ENCODE measurements around the gene REEP1. TPM values are rescaled to one million over a fixed set of nuclear protein-coding genes. Genes with fewer than 3 reads are reported as not detected.

The REEP1 gene
- total RNA-seq, 2 donors from 2014 or later: 4.0 to 5.4 TPM

- no peak overlapping the region for H3K27ac ChIP-seq
- 86 to 87% methylated on average over 5 to 6 of the region's 6 CpGs for WGBS, 2 donors
- H3K36me3 ChIP-seq (replicated peaks in 1 of 2; ENCODE audit: insufficient read depth in 1 of 2, low read depth in 2 of 2): no peaks in the 10 kb centered on the region
- TF ChIP-seq, protein P1, sequence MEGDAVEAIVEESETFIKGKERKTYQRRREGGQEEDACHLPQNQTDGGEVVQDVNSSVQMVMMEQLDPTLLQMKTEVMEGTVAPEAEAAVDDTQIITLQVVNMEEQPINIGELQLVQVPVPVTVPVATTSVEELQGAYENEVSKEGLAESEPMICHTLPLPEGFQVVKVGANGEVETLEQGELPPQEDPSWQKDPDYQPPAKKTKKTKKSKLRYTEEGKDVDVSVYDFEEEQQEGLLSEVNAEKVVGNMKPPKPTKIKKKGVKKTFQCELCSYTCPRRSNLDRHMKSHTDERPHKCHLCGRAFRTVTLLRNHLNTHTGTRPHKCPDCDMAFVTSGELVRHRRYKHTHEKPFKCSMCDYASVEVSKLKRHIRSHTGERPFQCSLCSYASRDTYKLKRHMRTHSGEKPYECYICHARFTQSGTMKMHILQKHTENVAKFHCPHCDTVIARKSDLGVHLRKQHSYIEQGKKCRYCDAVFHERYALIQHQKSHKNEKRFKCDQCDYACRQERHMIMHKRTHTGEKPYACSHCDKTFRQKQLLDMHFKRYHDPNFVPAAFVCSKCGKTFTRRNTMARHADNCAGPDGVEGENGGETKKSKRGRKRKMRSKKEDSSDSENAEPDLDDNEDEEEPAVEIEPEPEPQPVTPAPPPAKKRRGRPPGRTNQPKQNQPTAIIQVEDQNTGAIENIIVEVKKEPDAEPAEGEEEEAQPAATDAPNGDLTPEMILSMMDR (IDR thresholded peaks at IDR 0.05): no peak
- no peak for TF ChIP-seq POLR2A (IDR thresholded peaks at IDR 0.05)
- H3K27me3 ChIP-seq: no peaks in the 10 kb centered on the region
- no peak for DNase-seq
- H3K9me3 ChIP-seq: no peaks in the 10 kb centered on the region
- peaks cover 2% of the 10 kb centered on the region for H3K4me1 ChIP-seq
- H3K4me3 ChIP-seq: no peak overlapping the region
- no peak for ATAC-seq
- intact Hi-C loops (cut with DNase I): no loop called here
Observed at GRCh38 chr2:86296947-86297346, 40.5 kb downstream of the REEP1 start.

DNA sequence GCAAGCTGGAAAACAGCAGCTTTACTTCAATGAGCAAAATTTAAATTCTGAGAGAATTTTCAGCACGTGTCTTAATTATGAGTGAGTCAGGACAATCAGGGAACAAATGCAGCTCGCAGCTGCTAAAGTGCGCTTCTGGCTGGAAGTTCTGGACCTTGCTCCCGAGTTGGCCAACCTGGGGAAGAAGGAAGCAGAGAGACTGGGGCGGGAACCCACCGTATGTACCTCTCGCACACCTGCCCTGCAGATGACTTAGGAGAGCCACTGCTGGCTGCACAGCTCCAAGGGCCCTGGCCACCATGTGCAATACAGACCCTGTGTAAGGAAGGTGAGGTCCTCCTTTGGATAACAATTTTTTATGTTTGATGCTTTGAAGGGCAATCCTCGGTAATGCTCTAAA lies 42.4 kb downstream of the REEP1 start:
- intact Hi-C loops (cut with DNase I): no loop called here
- Histone ChIP-seq H3K27ac (no peak overlapping the region), H3K36me3 (replicated peaks in 1 of 2; ENCODE audit: insufficient read depth in 1 of 2, low read depth in 2 of 2) (no peaks in the 10 kb centered on the region), H3K4me3 (no peak overlapping the region), H3K9me3 (no peaks in the 10 kb centered on the region), H3K27me3 (no peaks in the 10 kb centered on the region), H3K4me1 (no peaks in the 10 kb centered on the region)
- TF ChIP-seq, protein P1 (IDR thresholded peaks at IDR 0.05): no peak
- 85% methylated on average over 8 of the region's 8 CpGs for WGBS, 2 donors
- no peak for ATAC-seq
- no peak for DNase-seq

GRCh38 chr2:86293612-86294011 lies 43.8 kb downstream of the REEP1 start:
- no peak for DNase-seq
- Histone ChIP-seq H3K4me3 (no peak overlapping the region), H3K27me3 (no peaks in the 10 kb centered on the region), H3K27ac (no peak overlapping the region), H3K4me1 (no peaks in the 10 kb centered on the region), H3K36me3 (replicated peaks in 1 of 2; ENCODE audit: insufficient read depth in 1 of 2, low read depth in 2 of 2) (no peaks in the 10 kb centered on the region), H3K9me3 (no peaks in the 10 kb centered on the region)
- 31 to 41% methylated on average over 3 of the region's 3 CpGs for WGBS, 2 donors
- no peak for ATAC-seq
- TF ChIP-seq, protein P1 (IDR thresholded peaks at IDR 0.05): no peak
- no peak for TF ChIP-seq POLR2A (IDR thresholded peaks at IDR 0.05)
- intact Hi-C loops (cut with DNase I): no loop called here

- H3K27ac ChIP-seq: no peak overlapping the region
- ATAC-seq: no peak
- WGBS, 2 donors: 74 to 78% methylated on average over 7 of the region's 7 CpGs
- no peaks in the 10 kb centered on the region for H3K4me1 ChIP-seq
- H3K36me3 ChIP-seq (replicated peaks in 1 of 2; ENCODE audit: insufficient read depth in 1 of 2, low read depth in 2 of 2): no peaks in the 10 kb centered on the region
- TF ChIP-seq, protein P1 (IDR thresholded peaks at IDR 0.05): no peak
- TF ChIP-seq POLR2A (IDR thresholded peaks at IDR 0.05): no peak
- intact Hi-C loops (cut with DNase I): no loop called here
- DNase-seq: no peak
- no peak overlapping the region for H3K4me3 ChIP-seq
- no peaks in the 10 kb centered on the region for H3K27me3 ChIP-seq
- H3K9me3 ChIP-seq: no peaks in the 10 kb centered on the region
Observed at GRCh38 chr2:86292571-86293515, 44.6 kb downstream of the REEP1 start.

DNA sequence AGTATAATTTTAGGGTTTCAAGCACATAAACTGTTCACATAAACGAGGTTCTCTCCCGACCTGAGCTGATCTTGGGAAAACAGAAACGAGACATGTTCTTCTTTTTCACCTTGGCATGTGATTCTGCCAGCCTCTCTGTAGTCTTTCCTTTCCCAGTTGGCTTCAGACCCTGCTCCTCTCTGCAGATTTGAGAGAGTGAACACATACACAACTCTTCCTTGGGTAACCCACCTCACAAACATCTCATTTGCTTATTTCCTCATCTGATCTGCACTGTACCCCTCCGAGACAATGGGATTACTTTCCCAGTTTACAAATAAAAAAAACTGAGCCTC lies 46.1 kb downstream of the REEP1 start:
- no peaks in the 10 kb centered on the region for H3K36me3 ChIP-seq (replicated peaks in 1 of 2; ENCODE audit: insufficient read depth in 1 of 2, low read depth in 2 of 2)
- no peaks in the 10 kb centered on the region for H3K27me3 ChIP-seq
- DNase-seq (no peak), ATAC-seq (no peak)
- peaks cover 5% of the 10 kb centered on the region for H3K4me1 ChIP-seq
- WGBS, 2 donors: 73 to 75% methylated on average over 4 of the region's 4 CpGs
- no peaks in the 10 kb centered on the region for H3K9me3 ChIP-seq
- no peak overlapping the region for H3K27ac ChIP-seq
- no peak overlapping the region for H3K4me3 ChIP-seq
- TF ChIP-seq, protein P1 (IDR thresholded peaks at IDR 0.05): no peak
- no peak for TF ChIP-seq POLR2A (IDR thresholded peaks at IDR 0.05)
- intact Hi-C loops (cut with DNase I): no loop called here
